NCI-H146 treated with DMSO at 0.1 percent for 48 hours (cell line): ENCODE measurements around the gene GPAM.
"Not testable (repeated sequence)": the region's sequence is repeated elsewhere in the genome, so short reads cannot be mapped to it uniquely, and the experiment has no call there.

ENCODE experiments used
- DNase-seq: peaks from one replicate; lab custom pipeline; 2025; ENCODE audit not compliant: unreplicated experiment; lab: John Stamatoyannopoulos, UW

GPAM gene

DNA sequence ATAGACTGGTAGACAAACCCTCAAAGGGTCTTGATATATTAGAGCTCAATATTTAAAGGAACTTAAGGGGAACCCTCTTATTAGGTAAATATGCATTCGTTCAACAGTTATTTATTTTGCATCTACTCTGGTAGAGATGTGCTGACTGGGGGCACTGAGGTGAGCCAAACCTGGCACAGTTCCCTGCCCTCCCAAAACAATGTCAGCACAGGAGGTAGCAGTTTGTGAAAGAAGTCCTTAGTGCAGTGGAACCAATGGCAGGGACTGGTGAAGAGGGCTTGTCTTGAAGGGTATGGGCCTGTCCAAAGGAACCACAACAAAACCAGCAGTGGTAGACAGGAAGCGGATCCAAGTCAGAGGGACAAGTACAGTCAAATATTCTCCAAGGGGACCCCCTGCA is 32.6 kb upstream of the GPAM start:
- DNase-seq = no peak

DNA sequence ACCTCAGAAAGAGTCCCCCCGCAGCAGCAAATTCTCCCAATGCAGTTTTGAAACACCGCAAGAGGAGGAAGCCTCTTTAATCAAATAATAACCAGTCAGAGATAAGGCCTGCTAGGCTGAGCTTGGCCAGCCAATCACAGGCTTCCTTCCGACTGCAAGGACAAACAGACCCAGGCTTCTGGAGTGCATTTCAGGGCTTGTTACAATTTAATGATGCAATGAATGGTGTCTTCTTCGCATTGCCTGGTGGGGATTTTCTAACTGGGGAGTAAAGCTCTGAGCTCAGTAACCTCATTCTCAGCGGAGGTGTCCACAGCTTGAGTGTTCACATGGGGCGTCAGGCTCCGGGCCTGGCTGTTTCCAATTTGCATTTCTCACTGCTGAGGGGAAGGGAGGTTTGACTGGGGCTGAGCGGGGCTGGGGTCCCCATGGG is 31.8 kb upstream of the GPAM start:
- DNase-seq = no peak

DNA sequence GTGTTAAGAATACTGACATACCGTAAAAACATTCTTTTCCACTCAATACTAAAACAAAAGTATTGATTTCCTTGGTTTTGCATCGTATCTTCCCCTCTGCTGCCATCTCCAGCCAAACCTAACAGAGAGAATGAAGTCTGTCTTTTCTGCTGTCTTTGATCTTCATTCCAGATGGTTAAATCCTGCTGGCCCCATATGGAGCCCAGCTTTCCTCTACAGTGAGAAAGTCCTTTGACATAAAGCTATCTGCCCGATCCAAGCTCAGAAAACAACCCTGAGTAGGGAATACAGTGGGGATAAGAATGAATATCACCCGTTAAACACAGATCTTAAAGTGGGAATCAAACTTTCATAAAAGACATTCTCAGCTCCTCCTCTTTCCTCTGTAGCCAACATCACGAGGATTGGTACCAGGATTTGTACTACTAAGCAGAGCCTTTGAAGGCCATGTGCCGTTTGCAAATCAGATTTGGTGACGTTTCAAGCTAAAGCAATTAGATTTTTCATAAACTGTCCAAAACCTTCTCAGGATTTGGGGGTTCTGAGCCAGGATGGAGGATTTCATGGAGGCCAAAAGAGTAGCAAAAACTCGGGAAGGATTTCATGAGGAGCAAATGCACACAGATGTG is 30.8 kb upstream of the GPAM start:
- DNase-seq = no peak

DNA sequence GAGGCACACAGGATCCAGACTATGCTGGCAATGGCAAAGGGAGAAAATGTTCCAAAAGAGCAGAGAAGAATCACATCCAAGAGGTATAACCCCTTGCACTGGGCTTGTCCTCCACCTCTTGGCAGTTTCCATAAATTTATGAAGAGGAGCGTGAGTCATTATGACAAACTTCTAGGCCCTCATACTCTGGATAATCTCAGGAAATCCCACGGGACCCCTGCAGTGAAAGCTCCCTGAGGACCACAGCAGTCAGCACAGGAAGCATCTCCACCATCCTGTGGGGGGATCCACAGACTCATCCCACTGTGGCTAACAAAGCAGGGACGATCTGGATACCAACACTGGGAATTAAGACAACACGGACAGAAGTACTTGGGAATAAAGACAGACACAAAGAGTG is 30.3 kb upstream of the GPAM start:
- DNase-seq = no peak

DNA sequence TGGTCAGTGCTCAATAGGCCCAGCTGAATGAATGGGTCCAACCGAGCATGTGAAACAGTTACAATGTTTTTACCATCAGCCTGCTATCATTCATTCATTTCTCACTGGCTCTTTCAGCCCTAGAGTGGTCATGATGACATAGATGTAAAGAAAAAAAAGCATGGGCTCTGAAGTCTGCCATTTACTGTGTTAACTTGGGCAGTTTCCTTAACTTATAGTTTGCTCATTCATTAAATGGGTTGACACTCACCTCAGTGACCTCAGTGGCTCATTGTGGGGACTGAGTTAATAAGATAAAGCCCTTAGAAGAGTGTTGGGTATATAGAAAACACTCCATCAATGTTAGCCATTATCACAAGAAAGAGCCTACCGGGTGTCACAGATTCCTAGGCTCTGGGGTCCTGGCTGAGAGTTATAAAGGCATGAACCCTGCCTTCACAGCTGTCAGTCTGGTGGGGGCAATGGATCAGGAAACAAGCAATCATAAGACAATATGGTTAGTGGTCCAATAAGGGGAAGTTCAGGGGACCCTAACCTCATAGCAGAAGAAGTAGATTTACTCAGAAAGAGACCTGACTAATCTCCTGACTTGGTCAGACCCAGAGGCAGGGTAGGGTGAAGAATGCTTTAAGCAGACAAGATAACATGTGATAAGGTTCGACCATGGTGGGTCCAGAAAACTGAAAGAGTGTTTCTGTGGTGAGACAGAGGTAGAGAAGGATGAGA is 29.7 kb upstream of the GPAM start:
- DNase-seq = no peak

DNA sequence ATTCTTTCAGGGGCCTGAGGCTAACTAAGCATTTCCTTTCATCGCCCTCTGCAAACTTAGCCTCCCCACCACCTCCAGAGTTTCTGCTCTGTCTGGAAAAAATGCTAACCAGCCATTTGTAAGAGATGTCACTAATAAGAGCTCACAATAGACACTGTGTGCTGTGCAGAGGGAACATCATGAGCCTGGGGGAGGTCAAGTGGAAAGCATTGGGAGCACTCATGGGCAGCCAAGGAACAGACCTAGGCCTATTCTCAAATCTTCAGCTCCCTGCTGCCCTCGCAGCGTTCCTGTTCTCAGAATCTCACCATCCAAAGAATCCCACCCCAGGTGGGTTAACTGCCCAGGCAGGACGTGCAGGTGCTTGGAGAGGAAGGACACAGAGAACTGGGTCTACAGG is 27.1 kb upstream of the GPAM start:
- no peak for DNase-seq

DNA sequence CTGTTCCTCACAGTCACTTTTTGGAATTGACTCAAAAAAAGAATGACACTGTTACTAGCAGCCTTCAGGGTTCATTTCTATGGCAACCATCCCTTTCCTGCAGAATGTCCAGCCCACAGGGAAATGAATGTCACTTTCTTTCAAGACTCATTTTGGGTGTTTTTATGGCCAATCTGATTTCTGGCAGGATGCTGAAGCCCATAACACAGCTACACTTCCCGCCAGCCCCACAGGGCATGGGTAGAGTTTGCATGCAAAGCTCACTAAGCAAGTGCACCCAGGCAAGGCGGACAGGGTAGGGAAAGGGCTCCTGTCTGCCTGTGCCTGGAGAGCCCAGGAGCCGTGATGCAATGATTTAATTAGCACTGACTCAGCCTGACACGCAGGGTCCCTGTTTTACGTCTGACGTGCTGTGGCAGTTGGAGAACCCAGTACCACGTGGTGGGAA is 26.1 kb upstream of the GPAM start:
- DNase-seq = no peak

DNA sequence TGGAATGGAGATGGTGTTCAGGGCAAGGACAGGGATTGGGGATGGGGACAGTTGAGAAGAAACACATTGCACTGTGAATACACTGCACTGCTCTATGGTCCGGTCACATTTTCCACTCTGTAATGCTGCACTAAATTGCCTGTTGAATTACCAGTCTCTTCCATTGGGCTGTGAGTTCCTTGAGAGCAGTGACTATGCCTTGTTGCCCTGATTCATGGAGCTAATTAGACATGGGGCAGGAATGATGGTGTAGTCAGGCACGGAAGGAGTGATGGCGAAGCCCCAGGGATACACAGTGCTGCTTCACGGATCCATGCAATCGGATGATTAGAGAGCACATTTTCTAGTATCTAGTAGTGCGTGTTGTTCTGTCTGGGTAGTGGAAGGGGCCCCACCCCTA is 25.4 kb upstream of the GPAM start:
- DNase-seq = no peak

DNA sequence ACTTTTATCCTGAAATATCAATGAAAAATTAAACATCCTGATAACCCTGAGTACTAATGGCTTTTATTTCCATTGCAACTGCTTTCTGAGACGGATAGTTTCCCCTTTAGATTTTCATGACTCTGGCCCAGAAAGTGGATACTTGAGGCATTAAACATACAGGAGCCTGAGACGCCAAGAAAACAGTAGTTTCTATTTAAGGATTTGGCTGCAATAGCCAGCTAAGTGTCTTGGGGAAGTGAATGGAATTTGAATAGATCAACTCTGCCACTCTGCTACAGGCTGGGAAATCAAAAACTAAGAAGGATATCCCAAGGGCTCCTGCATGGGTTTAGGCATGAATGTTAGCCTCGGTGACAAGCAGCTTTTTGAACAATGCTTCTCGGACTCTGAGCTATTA is 24.7 kb upstream of the GPAM start:
- DNase-seq = no peak

DNA sequence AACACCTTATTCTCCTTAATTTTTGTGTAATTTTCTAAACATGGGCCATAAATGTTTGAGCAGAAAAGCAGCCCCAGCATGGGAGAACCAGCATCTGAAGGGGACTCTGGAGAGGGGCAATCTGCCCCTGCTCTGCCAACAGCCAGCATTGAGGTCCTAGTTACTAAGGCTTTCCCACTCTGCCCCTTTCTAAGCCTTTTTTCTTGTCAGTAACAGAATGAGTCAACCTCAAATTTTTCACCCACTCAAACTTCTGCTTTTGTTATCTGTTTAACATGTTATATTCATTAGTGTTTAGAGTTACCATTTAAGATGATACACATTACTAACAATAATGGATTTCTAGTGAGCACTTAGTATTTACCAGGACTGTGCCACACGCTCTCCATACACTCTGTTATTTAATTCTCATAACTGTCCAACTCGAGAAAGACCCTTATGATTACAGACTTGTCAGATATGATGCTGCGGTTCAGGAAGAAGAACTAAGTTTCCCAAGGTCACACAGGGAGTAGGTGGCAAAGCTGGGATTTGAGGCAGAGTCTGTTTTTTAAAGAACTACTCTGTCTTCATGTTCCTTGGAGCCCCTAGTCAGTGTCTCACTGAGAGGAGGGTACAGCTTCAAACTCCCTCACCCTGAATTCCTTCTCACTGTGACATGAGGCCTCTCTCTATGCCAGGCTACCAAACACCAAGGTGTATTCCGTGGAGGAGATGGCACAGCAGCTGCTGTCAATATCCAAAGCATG is 19.9 kb upstream of the GPAM start:
- DNase-seq = no peak

DNA sequence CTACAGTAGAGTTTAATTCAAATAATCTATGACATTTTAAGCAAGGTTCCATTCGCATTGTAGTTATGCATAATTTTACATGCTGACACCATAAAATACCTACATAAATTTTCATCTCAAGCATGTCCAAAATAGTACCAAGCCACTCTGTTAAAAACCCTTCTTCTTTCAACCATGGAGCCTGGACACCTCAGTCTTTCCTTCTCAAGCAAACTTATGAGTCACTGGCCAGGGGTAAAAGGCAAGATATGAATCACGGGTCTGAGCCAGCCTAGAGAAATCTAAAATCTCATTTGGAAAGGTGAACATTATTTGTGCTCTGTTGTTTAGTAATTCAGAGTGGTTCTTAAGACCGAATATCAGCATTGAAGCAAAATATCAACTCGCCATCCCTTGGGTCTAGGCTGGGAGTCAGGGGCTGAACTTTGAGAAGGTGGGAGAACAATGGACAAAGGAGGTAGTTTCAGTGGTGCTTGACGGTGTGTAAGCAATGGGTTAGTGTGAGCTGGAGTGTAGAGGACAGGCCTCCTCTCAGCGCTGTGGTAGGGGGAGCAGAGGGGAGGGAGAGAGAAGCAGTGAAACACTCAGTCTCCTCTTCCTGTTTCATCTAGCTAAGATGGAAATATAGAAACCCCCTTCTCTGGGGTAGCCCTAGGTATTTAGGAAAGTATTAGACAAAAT is 19.1 kb upstream of the GPAM start:
- DNase-seq = no peak

DNA sequence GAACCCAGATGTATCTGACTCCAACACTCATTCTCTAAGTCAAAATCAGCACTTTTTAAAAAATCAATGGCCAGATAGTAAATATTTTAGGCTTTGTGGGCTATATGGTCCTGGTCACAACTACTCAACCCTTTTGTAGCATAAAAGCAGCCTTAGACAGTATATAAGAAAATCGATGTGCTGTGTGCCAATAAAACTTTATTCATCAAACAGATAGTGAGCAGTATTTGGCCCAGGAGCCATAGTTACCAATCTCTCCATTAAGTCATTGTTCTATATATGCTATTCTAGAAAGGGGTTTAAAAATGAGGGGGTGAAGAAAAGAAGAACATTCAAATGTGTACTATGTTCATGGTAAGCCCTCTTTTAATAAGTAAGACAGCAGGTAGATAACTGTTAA is 18.5 kb upstream of the GPAM start:
- no peak for DNase-seq

DNA sequence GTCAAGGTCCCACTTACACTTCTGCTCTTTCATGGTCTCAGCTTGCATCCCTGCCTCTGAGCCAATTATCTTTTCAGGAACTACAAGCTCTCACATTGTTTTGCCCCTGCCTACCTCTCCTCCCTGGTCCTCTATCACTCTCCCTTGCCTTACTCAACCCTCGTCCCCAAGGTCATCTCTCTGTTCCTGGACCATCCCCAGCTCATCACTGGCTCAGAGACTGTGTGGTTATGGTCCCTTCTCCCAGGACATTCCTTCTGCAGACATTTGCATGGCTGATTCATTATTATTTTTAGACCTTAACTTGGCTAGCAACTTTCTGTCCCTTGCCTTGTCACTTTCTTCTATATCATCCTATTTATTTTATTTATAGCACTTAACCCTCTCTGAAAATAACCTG is 17.8 kb upstream of the GPAM start:
- DNase-seq = no peak

DNA sequence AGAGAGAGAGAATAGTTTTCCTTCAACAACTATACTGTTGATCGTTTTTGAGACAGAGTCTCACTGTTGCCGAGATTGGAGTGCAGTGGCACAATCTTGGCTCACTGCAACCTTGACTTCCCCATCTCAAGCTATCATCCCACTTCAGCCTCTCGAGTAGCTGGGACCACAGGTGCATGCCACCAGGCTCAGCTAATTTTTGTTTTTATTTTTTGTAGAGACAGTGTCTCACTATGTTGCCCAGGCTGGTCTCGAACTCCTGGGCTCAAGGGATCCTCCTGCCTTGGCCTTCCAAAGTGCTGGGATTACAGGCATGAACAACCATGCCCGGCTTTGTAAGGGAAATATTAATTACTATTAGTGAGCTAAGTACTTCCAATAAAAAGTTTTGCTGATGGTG is 16.7 kb upstream of the GPAM start:
- DNase-seq = not testable (repeated sequence)

DNA sequence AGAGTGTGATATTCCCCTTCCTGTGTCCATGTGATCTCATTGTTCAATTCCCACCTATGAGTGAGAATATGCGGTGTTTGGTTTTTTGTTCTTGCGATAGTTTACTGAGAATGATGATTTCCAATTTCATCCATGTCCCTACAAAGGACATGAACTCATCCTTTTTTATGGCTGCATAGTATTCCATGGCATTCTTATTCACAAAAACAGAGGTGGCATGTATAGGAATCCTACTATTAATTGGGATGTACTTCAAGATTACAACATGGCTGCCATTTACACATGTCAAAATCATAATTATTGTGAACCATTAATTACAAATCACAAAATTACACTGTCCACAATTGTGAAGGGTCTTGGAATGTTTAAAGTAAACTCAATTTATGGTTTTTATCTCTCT is 14.1 kb upstream of the GPAM start:
- not testable (repeated sequence) for DNase-seq

DNA sequence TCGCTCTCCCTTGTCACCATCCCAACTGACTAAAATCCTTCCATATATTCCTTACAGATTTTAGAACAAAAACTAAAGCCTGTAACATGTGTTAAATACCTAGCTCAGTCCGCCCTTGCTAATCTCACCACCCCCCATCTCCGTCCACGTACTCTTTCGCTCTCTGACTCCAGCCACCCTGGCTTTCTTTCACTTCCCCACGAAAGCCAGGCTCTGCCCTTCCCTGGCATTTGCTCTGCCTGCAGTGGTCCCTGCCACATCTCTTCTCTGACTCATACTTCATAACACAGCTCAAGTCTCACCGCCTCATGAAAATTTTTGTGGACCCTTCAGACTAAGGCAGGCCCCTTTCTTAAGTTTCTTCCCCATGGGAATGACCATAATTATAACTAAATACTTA is 11.7 kb upstream of the GPAM start:
- no peak for DNase-seq

DNA sequence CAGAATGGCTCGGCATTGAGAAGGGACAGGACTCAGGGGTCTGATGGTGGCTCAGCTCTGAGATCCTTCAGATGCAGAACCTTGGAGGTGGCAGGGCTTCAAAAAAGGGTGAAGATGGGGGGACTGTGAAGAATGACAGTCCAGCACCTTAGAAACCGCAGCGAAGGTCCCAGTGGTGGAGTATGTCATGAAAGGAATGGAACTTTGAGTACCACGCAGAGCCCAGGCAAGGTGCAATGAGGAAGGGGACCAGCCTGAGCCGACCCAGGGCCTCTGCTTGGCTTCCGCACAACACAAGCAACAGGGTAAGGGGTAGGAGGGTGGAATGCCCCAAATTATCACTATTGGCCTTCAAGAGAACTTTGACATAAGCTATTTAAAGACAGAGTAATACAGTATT is 8.2 kb upstream of the GPAM start:
- no peak for DNase-seq

DNA sequence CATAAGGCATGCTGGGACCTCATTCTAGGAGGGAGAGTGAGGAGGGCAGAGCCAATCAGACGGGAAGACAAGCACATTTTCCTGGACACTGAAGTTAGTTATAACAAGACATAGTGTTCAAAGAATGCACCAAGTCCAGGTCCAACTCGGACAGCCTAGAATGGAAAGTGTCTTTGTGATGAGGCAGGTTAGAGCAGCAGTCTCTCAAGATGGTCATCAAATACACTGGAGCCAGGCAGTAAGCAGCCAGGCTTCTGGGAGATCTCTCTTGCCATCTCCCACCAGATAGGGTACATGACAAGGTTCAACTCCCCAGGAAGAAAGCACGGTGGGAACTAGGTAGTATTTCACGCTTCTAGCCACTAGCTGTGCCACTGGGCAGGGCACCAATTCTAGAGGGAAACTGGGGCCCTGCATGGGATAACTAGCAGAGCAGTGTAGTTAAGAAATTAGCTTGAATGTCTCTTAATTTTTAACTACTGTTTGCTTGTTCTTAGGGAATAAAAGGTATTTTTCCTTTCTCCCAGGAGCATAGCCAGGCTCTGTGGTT is 7.6 kb upstream of the GPAM start:
- DNase-seq = no peak

DNA sequence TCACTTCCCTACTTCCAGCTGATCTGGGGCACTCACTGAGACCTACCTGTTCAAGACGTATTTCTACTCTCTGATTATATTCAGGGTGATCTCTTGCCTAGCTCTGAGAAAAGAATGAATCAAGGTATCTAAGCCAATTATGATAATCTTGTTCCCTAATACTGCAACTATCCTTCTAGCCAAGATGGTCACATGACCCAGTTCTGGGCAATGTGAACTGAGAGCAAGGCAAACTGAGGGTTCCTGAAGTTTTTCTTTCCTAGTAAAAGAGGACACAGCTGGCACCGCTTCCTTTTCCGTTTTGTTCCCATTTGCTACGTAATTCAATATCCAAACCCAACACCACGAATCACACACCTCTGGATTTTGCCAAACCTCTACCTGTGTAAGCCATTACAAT is 5.9 kb upstream of the GPAM start:
- no peak for DNase-seq

DNA sequence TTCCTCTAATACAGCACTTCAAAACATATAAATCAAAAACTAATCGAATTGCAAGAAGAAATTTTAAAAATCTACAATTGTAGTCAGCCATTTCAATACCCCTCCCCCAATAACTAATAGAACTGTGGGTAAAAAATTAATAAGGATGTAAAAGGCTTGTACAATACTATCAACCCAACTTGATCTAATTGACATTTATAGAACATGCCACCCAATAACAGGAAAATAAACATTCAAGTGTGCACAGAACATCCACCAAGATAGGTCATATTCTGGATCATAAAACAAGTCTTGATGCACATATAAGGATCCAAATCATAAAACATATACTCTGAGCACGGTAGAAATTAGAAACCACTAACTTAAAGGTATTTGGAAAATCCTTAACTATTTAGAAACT is 4.0 kb upstream of the GPAM start:
- no peak for DNase-seq

DNA sequence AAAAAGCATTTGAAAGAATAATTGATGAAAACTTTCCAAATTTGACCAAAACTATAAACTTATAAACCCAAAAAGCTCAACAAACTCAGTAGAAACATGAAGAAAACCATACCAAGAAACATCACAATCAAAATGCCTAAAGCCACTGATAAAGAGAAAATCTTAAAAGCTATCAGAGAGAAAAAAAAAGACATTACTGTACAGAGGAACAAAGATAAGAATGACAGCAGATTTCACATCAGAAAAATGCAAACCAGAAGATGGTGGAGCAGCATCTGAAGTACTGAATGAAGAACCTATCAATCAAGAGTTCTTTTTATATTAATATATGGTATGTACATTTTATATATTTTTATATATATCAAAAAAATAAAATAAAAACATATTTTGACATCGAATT is 2.4 kb upstream of the GPAM start:
- no peak for DNase-seq
